ENCODE measurements around the gene NTRK3. TPM values are rescaled to one million over a fixed set of nuclear protein-coding genes. Genes with fewer than 3 reads are reported as not detected.

The NTRK3 gene
- total and polyA plus RNA-seq, 2 of the 13 experiments (the other 11 are each of a cell fraction or from before 2014, with no cell fraction given), result not detected

DNA sequence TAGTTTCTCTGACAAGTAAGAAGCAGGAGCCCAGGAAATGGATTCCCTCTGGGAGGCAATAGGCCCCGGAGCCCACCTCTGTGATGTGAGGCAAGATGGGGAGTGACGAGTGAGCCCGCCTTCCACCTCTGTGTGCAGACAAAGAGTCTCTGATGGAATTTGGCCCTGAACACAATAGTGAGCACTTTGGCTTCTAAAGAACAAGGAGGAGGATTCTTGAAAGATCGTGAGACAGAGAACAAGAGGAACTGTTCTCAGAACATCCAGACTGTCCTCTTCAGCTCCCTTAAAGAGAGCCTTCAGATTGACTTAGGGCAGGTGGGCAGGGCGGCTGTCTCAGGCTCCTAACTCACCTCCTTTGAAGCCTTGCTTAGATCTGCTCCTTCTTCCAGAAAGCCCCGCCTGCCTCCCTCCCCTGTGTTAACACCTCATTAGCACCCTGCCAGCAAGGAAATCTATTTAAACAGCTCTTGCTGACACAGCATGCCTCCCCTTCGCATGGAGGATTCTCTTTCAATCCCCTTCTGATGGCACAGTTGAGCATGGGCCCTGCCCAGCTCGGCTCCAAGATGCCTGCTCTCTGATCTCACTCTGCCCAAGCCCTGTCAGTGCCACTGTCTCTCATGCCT is 430.3 kb downstream of the NTRK3 start (continued):
- TF ChIP-seq ZSCAN22 (CRISPR knock-in tag; IDR thresholded peaks at IDR 0.05), result no peak
- no peak for TF ChIP-seq AGO2 (optimal IDR thresholded peaks at IDR 0.05; ENCODE audit: low read depth, low read length)
- TF ChIP-seq POLR2G (IDR thresholded peaks at IDR 0.05; ENCODE audit: low read depth, low read length), result no peak
- no peak for TF ChIP-seq ZNF691 (CRISPR knock-in tag; IDR thresholded peaks at IDR 0.05; ENCODE audit: borderline replicate concordance, low read depth)
- TF ChIP-seq SRSF1 (optimal IDR thresholded peaks at IDR 0.05; ENCODE audit: low read depth, low read length), result no peak
- TF ChIP-seq, protein P1, sequence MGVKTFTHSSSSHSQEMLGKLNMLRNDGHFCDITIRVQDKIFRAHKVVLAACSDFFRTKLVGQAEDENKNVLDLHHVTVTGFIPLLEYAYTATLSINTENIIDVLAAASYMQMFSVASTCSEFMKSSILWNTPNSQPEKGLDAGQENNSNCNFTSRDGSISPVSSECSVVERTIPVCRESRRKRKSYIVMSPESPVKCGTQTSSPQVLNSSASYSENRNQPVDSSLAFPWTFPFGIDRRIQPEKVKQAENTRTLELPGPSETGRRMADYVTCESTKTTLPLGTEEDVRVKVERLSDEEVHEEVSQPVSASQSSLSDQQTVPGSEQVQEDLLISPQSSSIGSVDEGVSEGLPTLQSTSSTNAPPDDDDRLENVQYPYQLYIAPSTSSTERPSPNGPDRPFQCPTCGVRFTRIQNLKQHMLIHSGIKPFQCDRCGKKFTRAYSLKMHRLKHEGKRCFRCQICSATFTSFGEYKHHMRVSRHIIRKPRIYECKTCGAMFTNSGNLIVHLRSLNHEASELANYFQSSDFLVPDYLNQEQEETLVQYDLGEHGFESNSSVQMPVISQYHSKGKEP (CRISPR knock-in tag; IDR thresholded peaks at IDR 0.05), result no peak
- no peak for TF ChIP-seq HOXA9 (CRISPR knock-in tag; IDR thresholded peaks at IDR 0.05; ENCODE audit: borderline replicate concordance)

DNA sequence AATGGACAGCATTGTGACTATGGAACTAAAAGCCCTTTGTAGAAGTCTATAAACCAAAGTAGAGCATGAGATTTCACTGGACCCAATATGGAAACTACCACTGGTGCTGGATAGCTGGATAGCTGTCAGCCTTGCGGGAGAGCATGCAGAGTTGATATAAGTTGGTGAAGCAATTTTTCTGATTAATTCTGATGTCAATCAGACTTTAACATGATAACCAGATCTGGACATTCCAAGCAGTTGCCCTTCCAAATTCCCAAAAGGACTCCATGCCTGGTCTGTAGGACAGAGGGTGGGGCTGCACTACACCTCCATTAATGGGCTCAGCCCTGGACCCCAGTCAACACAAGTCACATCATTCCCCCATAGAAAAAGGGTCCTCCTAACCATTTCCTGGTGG is 437.8 kb downstream of the NTRK3 start:
- Histone ChIP-seq H3K4me1 (ENCODE audit: insufficient read depth, low read length) (no peaks in the 10 kb centered on the region), H3K4me3 (replicated peaks in 1 of 3; ENCODE audit: insufficient read depth in 1 of 3, low read depth in 2 of 3, low read length in 3 of 3) (no peak overlapping the region), H3K9me3 (ENCODE audit: low read length) (peaks cover 84% of the 10 kb centered on the region), H3K79me2 (ENCODE audit: insufficient read depth, low read length) (no peaks in the 10 kb centered on the region), H3K36me3 (replicated peaks in 1 of 2; ENCODE audit: control insufficient read depth in 1 of 2, insufficient read depth in 2 of 2, low read length in 2 of 2) (no peaks in the 10 kb centered on the region), H3K27ac (ENCODE audit: extremely low read length, insufficient read depth, low read length) (no peak overlapping the region), H3K27me3 (ENCODE audit: control insufficient read depth in 1 of 2, insufficient read depth in 2 of 2, low read length in 2 of 2) (no peaks in the 10 kb centered on the region), H3K4me2 (ENCODE audit: low read depth, low read length) (no peak overlapping the region), H4K20me1 (ENCODE audit: insufficient read depth, low read length) (no peaks in the 10 kb centered on the region), H2AFZ (ENCODE audit: low read length) (no peak overlapping the region), H3K9ac (ENCODE audit: insufficient read depth, low read depth, low read length) (no peak overlapping the region)
- ChIA-PET POLR2A (no interaction called here), CTCF (ENCODE audit: low intra/inter-chr PET ratio, low total read pairs) (no interaction called here)
- ATAC-seq (no peak), FAIRE-seq (no peak), DNase-seq (ENCODE audit: low spot score) (no peak)
- intact Hi-C loops (cut with micrococcal nuclease; ENCODE audit: unreplicated experiment) (no loop called here), in situ Hi-C loops (cut with HindIII; ENCODE audit: extremely low pct_ligation_motif_present, low pct_unique_long_range_greater_than_20kb) (no loop called here)
- TF ChIP-seq NPAS2 (CRISPR knock-in tag; IDR thresholded peaks at IDR 0.05; ENCODE audit: borderline replicate concordance), result no peak
- TF ChIP-seq TBX3 (IDR thresholded peaks at IDR 0.05; ENCODE audit: borderline replicate concordance), result no peak
- TF ChIP-seq KLF9 (CRISPR knock-in tag; IDR thresholded peaks at IDR 0.05; ENCODE audit: low read depth), result no peak
- no peak for TF ChIP-seq ZFP82 (CRISPR knock-in tag; IDR thresholded peaks at IDR 0.05; ENCODE audit: borderline replicate concordance)
- no peak for TF ChIP-seq ZNF7 (CRISPR knock-in tag; IDR thresholded peaks at IDR 0.05)
- no peak for TF ChIP-seq ZNF564 (CRISPR knock-in tag; IDR thresholded peaks at IDR 0.05)
- no peak for TF ChIP-seq SMAD1 (CRISPR knock-in tag; IDR thresholded peaks at IDR 0.05; ENCODE audit: borderline replicate concordance, low read depth)
- TF ChIP-seq PCBP1 (IDR thresholded peaks at IDR 0.05; ENCODE audit: borderline replicate concordance, low read depth, low read length), result no peak
- no TSS peak for BruUV-seq (replicated peaks)
- WGBS (ENCODE audit: low lambda C conversion rate), result 22% methylated on average over 1 of the region's 1 CpG
